ENCODE measurements around the gene CHRM4. TPM values are rescaled to one million over a fixed set of nuclear protein-coding genes. Genes with fewer than 3 reads are reported as not detected.

Gene CHRM4
- total RNA-seq, 1 experiment from 2014 or later, result not detected

GRCh38 chr11:46386674-46387073 lies 4.9 kb downstream of the CHRM4 start:
- Mint-ChIP-seq H3K4me1 (ENCODE audit: low read depth, unreplicated experiment) (peaks cover 28% of the 10 kb centered on the region), H3K27ac (ENCODE audit: unreplicated experiment) (no peak overlapping the region), H3K36me3 (ENCODE audit: insufficient read depth, unreplicated experiment) (peaks cover 26% of the 10 kb centered on the region), H3K27me3 (ENCODE audit: unreplicated experiment) (peaks cover 55% of the 10 kb centered on the region), H3K9me3 (ENCODE audit: low read depth, unreplicated experiment) (no peaks in the 10 kb centered on the region), H3K4me3 (ENCODE audit: low read depth, unreplicated experiment) (no peak overlapping the region)
- intact Hi-C loops (cut with micrococcal nuclease; ENCODE audit: unreplicated experiment), result loop anchor here (5.0 kb wide), 1 partner anchor 151 kb away; no protein-coding TSS in a partner anchor
- DNase-seq, result no peak
- CTCF ChIA-PET, result no interaction called here
- no TSS peak for BruUV-seq (replicated peaks)
- TF ChIP-seq CTCF (IDR thresholded peaks at IDR 0.05; ENCODE audit: unreplicated experiment), result no peak

GRCh38 chr11:46386005-46386578 lies 5.5 kb downstream of the CHRM4 start:
- no peak overlapping the region for H3K4me3 Mint-ChIP-seq (ENCODE audit: low read depth, unreplicated experiment)
- intact Hi-C loops (cut with micrococcal nuclease; ENCODE audit: unreplicated experiment), result loop anchor here (5.0 kb wide), 1 partner anchor 151 kb away; no protein-coding TSS in a partner anchor
- DNase-seq, result no peak
- H3K4me1 Mint-ChIP-seq (ENCODE audit: low read depth, unreplicated experiment), result peaks cover 28% of the 10 kb centered on the region
- H3K27ac Mint-ChIP-seq (ENCODE audit: unreplicated experiment), result no peak overlapping the region
- BruUV-seq (replicated peaks), result no TSS peak
- peaks cover 54% of the 10 kb centered on the region for H3K27me3 Mint-ChIP-seq (ENCODE audit: unreplicated experiment)
- no peak for TF ChIP-seq CTCF (IDR thresholded peaks at IDR 0.05; ENCODE audit: unreplicated experiment)
- H3K36me3 Mint-ChIP-seq (ENCODE audit: insufficient read depth, unreplicated experiment), result peaks cover 31% of the 10 kb centered on the region
- H3K9me3 Mint-ChIP-seq (ENCODE audit: low read depth, unreplicated experiment), result no peaks in the 10 kb centered on the region
- CTCF ChIA-PET, result no interaction called here

GRCh38 chr11:46385169-46386004 lies 6.2 kb downstream of the CHRM4 start:
- peaks cover 28% of the 10 kb centered on the region for H3K4me1 Mint-ChIP-seq (ENCODE audit: low read depth, unreplicated experiment)
- TF ChIP-seq CTCF (IDR thresholded peaks at IDR 0.05; ENCODE audit: unreplicated experiment), result no peak
- H3K27me3 Mint-ChIP-seq (ENCODE audit: unreplicated experiment), result peaks cover 47% of the 10 kb centered on the region
- DNase-seq, result no peak
- H3K9me3 Mint-ChIP-seq (ENCODE audit: low read depth, unreplicated experiment), result no peaks in the 10 kb centered on the region
- CTCF ChIA-PET, result no interaction called here
- H3K36me3 Mint-ChIP-seq (ENCODE audit: insufficient read depth, unreplicated experiment), result peaks cover 30% of the 10 kb centered on the region
- H3K4me3 Mint-ChIP-seq (ENCODE audit: low read depth, unreplicated experiment), result no peak overlapping the region
- no TSS peak for BruUV-seq (replicated peaks)
- no peak overlapping the region for H3K27ac Mint-ChIP-seq (ENCODE audit: unreplicated experiment)
- intact Hi-C loops (cut with micrococcal nuclease; ENCODE audit: unreplicated experiment), result loop anchor here (5.0 kb wide), 1 partner anchor 152 kb away; no protein-coding TSS in a partner anchor

GRCh38 chr11:46383974-46384701 lies 7.4 kb downstream of the CHRM4 start:
- H3K4me3 Mint-ChIP-seq (ENCODE audit: low read depth, unreplicated experiment), result no peak overlapping the region
- peaks cover 24% of the 10 kb centered on the region for H3K4me1 Mint-ChIP-seq (ENCODE audit: low read depth, unreplicated experiment)
- H3K27ac Mint-ChIP-seq (ENCODE audit: unreplicated experiment), result no peak overlapping the region
- TF ChIP-seq CTCF (IDR thresholded peaks at IDR 0.05; ENCODE audit: unreplicated experiment), result no peak
- peaks cover 24% of the 10 kb centered on the region for H3K36me3 Mint-ChIP-seq (ENCODE audit: insufficient read depth, unreplicated experiment)
- H3K27me3 Mint-ChIP-seq (ENCODE audit: unreplicated experiment), result peaks cover 34% of the 10 kb centered on the region
- H3K9me3 Mint-ChIP-seq (ENCODE audit: low read depth, unreplicated experiment), result no peaks in the 10 kb centered on the region
- intact Hi-C loops (cut with micrococcal nuclease; ENCODE audit: unreplicated experiment), result no loop called here
- no TSS peak for BruUV-seq (replicated peaks)
- CTCF ChIA-PET, result no interaction called here
- no peak for DNase-seq
